NCI-H1930 (cell line): ENCODE measurements around the gene ATE1.
"Not testable (repeated sequence)": the region's sequence is repeated elsewhere in the genome, so short reads cannot be mapped to it uniquely, and the experiment has no call there.

Source experiments
- DNase-seq, 2 experiments: peaks; one replicate each; lab custom pipeline; 2025; lab: John Stamatoyannopoulos, UW

The ATE1 gene

DNA sequence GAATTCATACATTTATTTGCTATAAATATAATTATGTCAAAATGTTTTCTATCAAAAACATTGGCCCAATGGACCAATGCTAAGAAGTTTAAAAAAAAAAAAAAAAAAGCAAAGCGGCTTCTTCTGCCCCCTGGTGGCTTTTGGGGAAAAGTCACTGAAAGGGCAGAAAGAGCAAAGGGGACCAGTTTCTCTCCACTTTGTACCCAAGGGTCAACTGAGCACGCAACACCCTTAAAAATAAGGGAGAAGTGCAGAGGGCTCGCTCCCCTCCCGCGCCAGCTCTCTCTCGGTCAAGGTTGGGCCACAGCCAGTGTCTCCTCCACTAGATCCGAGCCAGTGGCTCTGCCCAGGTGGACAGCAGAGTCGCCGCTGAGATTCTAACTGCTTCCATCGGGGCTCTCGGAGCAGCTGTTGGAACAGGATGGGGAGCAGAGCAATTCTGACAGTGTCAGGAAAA is 193.2 kb downstream of the ATE1 start:
- DNase-seq = no peak

DNA sequence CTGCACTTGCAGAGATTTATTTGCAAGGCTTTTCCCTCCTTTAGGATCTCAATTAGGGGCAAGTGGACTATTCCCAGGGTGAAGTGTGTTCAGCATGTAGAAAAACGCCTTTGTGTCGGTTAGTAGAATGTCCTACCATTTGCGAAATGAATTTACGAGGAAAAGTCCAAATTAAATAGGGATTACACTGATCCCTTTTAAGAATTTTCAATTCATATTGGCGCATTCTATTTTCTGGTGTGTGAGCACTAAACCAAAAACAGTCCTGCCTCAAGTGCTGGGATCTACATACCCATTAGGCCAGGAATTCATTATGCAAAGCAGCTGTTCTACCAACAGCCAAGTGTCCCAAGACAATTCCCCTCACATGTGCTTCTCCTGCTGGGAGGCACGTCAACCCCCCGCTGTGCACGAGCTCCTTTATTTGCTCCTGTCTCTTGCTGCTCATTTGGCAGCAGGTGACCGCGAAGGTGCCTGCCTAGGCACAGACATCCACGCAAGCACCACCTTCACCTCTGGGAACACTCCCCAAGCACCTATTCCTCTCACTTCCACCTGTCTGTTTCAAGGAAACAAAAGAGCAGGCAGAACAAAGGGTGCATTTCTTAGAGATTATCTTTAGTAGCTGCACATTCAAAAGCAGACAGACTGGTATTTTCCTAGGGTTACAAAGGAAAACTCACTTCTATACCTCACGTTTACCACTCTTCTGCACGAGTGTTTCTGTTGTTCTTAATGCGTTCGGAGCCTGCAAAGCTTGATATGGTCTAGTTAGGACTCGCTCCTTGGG is 195.0 kb downstream of the ATE1 start:
- DNase-seq = no peak

DNA sequence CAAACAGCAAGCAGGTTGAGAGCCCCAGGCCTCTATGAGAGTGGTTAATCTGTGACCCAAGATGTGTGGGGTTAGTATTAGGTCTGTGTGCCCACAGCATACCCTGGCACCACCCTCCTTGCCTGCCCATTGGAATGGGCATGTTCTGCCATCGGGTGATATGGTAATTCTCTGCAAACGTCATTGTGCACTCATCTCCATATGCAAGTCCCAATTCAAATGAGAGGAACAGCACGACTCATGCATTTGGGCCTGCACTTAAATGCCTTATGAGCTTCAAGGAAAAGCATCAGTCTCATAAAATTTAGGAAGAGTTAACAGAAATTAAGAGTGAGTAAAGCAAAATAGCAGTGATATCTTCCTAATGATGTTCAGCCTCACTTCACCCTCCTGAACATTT is 195.7 kb downstream of the ATE1 start:
- no peak for DNase-seq

DNA sequence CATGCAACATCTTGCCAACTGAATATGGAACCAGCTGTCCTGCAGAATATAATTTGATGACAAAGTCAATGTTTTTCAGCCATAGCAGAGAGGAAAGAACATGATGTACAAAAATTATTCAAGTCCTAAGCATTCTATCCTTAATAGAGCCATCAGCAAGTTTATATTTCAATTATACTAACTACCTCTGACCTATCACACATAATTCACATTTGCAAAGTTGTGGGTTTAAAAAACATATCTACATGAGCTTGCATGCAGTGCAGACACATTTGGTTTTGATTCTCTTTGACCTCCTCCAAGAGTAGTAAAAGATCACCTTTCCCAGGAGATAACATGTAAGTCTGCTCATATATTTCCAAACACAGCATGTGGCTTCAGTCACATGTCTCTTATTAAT is 203.5 kb downstream of the ATE1 start:
- DNase-seq = no peak

DNA sequence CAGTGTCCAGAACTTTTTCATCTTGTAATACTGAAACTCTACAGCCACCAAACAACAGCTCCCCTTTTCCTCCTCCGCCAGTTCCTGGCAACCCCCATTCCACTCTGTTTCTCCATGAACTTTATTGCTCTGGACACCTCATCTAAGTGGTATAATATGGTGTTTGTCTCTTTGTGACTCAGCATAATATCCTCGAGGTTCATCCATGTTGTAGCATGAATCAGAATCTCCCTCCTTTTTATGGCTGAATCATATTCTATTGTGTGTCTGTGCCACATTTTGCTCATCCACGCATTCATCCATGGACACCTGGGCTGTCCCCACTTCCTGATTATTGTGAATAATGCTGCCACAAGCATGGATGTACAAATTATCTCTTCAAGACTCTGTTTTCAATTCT is 205.2 kb downstream of the ATE1 start:
- DNase-seq = no peak

DNA sequence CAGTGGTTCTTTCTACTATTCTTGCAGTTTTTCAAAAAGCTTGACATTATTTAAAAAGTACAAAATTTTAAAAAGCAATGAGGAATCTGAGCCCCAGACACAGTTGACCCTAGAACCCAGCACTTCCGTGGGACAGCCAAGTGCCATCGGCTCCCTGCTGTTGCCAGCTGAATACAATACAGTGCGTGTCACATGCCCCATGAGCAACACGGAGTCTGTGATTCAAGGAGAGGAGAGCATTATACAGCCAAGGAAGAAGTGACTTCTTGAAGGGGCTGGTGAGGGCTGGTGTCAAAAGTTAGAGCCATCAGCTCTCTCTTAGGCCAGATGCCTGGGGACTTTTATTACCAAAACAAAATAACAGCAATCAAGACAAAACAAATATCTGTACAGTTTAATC is 206.6 kb downstream of the ATE1 start:
- no peak for DNase-seq

DNA sequence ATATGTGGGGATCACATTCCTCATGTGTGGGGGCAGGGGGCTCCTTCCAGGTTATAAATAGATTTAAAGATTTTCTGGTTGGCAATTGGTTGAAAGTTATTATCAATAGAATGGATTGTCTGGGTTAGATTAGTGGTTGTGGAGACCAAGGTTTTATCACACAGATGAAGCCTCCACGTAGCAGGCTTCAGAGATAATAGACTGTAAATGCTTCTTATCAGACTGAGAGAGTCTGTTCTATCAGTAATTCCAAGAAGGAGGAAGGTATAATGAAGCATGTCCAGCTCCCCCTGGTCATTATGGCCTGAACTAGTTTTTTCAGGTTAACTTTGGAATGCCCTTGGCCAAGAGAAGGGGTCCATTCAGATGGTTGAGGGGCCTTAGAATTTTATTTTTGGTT is 211.9 kb downstream of the ATE1 start:
- DNase-seq = no peak

DNA sequence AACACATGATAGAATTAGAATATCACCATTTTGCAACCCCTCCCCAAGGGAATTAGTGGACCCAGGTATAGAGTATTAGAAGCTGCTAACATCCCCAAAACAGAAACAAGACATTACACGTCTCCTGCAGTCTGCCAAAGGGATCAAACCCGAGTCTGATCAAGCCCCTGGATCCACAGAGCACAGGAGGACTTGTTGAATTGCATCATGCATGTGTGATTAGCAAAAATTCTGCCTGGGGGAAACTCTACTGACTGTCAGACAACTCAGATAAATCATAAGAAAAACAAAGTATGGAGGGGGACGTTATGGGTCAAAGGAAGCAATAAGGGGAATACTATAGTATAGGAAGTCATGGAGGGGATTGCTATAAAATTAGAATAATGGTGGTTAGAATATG is 212.8 kb downstream of the ATE1 start:
- DNase-seq = no peak

DNA sequence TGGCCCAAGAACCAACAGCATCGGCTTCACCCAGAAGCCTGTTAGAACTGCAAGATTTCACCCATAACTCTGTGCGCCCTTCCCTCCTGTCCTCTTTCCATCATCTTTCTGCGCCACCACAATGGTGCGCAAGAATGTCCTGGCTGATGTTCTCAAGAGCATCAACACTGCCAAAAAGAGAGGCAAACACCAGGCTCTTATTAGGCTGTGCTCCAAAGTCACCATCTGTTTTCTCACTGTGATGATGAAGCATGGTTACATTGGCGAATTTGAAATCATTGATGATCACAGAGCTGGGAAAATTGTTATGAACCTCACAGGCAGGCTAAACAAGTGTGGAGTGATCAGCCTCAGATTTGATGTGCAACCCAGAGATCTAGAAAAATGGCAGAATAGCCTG is 214.3 kb downstream of the ATE1 start:
- no peak for DNase-seq

DNA sequence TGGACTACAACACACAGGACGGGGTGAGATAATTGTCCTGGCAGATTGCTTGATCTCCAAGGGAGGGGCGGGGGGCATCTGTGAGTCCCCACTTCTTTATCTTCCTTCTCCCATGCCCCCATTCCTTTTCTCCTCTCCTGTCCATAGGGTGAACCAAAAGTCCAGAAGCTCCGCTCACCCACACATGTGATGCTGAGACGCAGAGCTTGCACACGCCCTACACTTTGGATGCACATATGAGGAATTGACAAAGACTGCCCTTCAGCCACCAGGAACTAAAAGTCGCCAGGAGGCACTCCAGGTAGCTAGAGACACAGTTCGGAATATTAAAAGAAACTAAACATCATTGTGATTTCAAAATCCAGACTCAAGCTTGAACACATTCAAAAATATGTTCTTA is 216.9 kb downstream of the ATE1 start:
- no peak for DNase-seq

DNA sequence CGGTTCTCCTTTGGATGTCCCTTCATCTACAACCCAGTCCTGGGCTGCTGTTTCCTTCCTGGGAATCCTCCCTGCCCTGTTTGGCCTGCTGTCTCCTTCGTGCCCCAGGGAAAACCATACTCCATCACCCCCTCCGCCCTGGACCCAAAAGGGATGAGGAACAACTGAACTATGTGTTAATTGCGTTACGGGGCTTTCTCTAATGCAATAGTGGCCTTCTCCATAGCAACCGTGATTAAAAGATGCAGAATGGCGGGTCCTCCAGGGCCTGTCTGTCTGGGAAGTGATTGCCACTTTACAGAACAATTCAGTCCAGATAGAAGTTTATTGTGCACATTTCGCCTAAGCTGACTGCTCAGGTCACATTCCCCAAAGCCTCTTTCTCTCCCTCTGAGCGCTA is 217.6 kb downstream of the ATE1 start:
- no peak for DNase-seq

DNA sequence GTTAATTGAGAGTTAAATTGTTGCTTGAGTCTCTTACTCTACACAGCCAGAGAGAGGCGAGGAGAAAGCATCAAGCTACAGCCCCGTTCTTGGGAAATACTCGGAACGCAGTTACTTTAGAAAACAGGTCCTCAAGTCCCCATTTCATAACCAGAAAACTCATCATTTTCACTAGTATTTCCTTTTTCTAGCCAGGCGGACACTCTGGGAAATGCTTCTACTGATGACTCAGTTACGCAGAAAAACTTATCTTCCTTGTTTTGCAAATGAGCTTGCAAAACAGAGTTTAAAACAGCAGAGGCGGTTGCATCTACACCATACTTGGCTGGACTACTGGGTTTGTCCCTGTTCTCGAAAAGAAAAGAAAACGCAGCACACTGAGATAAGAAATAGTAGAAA is 218.2 kb downstream of the ATE1 start:
- DNase-seq = no peak

DNA sequence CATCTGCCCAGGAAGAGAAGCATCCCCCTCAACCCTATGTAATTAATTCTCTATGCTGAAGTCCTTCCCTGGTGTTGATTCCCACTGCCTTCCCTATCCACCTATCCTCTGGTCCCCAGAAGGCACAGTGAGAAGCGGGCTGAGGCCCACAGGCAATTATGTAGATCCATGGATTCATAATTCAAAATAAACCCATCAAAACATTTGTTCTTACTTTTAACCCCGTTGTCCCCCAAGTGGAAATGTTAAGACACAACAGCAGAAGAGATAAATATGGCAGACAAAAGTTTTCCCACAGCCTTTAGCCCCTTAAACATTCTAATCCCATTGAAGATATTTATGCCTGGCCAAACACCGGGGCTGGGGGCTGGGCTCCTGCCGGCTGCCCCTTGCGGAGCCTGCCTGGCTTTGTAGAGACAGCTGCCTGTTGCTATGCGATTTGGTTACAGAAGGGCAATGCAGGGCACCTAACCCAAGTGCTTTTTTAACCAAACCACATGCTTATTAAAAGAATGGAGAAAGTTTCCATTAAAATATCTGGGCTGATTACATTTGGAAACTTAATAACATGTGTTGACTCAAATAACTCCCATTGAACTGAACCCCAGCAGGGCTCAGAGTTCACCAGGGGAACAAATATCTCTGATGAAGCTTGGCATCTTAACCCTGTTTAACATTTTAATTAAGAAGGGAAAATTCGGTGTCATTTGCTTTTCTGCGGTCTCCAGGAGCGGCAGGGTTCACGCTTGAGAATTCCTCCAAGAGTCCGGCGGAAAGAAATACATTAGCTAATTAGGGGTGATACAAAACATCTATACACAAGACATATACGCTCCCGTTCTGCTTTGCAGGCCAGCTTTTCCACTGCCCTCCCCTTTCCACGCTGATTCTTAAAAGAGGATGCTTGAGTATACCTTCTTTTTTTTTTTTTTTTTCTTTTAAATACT is 218.8 kb downstream of the ATE1 start:
- DNase-seq = no peak

DNA sequence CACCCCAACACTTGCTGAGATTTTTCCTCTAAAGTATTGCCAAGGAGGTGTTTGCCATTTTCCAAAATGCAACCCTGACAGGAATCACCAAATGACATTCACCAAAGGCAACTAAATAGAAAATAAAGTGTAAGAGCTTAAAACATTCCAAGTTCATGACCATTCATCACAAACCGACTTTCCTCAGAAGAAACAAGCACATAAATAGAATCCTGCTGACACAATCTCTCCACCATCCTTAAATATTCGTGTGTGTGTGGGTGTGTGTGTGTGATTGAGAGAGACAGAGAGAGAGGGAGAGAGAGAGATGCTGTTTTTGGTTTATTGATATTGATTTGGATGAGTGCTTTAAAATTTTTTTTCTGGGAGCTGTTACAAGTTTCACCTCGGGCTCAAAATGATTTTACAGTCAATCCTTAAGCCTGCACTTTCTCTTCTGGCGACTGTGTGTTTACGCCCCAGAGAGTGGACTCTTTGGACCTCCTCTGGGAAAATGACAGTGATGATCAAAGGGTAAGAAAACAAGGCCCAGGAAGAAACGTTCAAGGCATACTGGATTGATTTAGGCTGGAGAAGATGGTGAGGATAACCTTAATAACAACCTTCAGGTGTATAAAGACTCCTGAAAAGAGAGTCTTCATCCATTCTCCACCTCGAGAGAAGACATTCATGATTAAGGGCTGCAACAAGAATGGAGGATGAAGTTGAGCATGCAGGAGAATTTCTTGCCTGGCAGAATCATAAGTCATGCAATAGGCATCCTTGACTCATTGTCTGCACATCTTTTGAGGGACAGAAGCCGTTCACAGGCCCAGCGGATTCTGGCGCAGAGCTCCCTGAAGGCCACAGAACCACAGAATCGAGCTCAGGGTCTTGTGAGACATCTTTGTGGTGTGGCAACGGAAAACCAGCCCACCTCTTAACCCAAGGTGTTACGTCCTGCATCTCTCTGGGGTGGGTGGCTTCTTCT is 225.2 kb downstream of the ATE1 start:
- no peak for DNase-seq

DNA sequence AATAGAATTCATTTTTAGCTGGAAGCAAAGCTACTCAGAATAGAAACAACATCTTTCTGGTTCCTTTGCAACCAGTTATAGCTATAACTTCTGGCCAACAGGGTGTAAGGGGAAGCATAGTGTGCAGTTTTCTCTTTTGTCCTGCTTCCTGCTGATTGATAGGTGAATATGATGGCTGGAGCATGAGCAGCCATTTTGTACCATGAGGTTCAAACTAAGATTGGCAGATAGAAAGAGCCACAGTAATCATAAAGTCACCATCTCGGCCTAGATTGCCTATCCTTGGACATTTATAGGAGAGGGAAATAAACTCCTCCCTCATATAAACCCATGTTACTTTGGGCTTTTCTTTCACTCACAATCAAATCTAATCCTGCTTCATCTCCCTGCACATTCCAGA is 227.4 kb downstream of the ATE1 start:
- DNase-seq = no peak

DNA sequence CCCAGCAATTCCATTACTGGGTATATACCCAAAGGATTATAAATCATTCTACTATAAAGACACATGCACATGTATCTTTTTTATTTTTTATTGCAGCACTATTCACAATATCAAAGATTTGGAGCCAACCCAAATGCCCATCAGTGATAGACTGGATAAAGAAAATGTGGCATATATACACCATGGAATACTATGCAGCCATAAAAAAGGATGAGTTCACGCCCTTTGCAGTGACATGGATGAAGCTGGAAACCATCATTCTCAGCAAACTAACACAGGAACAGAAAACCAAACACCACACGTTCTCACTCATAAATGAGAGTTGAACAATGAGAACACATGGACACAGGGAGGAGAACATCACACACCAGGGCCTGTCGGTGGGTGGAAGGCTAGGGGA is 228.1 kb downstream of the ATE1 start:
- DNase-seq = not testable (repeated sequence)

DNA sequence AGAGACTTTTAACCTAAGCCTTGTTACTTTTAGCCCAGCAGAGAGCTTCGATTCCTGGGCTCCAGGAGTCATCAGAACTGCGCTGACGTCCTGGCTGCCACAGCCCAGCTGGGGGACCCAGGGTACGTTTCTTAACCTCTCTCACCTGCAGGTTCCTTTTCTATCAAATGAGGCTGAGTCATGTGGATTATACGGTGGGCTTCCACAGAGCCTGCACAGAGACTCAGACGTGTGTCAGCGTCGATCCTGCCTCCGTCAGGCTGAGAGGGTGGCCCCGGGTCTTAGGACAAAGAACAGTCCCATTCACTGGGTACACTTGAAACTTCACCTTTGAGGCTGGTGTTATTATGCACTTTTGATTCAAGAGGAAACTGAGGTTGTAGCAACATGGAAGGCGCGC is 228.9 kb downstream of the ATE1 start:
- DNase-seq = no peak

DNA sequence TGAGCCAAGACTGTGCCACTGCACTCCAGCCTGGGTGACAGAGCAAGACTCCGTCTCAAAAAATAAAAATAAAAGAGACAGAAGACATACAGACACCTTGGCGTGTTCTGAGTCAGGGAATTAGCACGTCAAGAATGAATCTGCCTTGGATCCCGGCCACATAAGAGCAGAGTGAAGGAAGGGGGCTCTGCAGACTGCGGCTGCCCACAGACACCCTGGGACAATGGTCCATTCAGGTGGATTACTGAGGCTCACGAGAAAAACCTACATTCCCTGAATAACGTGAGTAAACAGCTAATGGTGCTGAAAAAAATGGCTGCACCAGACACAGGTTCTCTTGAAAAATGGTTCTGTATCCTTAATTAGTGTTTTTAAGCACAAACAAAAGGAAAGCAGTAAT is 229.5 kb downstream of the ATE1 start:
- no peak for DNase-seq

DNA sequence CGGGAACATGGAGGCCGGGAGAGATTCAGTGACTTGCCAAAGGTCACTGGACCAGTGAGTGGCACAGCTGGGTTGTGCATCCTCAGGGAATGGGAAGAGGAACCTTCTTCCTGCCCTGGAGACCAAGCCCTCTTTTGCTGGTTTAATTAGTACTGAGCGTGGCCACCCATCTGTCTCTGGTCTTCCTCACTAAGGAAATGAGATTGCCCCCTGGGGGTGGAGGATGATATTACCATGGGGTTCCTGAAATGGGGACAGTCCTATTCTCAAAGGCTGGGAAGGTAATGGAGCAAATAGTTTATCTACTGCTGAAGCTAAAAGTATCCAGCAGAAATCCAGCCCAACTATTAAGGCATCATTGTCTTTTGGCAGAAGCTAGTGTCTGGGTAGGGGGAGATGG is 231.0 kb downstream of the ATE1 start:
- no peak for DNase-seq

DNA sequence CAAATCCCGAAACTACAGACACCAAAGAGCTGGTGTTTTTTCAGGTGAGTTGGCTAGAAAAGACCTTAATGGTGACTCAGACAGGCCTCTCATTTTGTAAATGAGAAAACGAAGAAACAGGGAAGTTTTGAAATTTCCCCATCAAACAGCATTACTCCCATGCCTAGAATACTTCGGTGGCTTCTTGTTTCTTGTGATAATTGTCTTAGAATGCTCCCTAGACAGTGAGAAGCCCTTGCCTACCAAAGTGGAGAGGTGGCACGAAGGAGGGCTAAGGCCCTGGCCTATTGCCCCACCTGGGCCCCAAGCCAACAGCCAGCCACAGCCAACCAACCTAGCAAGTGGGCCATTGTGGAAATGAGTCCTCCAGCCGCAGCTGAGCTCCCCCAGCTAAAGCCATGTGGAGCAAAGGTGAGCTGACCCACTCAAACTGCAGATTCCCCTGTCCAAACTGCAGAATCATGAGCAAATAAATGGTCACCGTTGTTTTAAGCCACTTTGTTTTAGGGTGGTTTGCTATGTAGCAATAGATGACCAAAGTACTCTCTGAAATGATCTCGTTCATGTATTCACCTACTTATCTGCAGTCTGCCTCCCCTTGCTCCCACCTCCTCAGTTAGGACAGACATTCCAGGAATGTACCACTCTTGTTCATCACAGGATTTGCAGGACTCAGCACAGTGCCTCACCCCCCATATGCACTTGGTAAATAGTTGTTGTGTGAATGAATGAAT is 231.9 kb downstream of the ATE1 start:
- DNase-seq = no peak

DNA sequence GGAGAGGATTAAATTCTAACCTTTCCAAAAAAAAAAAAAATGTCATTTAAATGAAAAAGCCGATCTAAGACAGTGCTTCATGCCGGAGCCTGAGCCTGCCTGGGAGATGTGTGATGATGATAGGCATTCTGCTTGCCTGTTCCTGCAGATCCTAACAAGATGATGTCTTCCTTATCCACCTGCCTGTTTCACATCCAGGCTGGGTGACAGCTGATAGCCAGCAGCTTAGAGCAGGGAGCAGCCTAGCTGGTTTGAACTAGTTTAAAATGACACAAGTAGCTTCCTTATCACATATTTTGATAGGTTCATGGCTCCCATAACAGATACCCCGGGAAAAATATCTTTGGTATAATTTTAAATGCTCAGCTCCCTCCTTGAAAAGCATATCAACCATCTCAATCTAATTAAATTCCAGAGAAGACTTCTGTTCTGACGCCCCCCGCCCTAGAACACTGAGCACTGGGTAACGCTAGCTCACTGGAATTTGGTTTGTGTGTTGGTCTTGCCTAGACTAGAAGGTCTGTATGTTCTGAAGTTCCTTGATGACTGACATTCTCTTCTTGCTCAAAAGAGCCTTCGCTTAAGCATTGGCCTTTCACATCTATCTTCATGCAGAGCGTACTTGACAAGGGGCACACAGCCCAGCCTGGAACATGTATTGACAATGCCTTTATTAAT is 232.7 kb downstream of the ATE1 start:
- no peak for DNase-seq
